ENCODE data around the gene DOC2B.

DNA sequence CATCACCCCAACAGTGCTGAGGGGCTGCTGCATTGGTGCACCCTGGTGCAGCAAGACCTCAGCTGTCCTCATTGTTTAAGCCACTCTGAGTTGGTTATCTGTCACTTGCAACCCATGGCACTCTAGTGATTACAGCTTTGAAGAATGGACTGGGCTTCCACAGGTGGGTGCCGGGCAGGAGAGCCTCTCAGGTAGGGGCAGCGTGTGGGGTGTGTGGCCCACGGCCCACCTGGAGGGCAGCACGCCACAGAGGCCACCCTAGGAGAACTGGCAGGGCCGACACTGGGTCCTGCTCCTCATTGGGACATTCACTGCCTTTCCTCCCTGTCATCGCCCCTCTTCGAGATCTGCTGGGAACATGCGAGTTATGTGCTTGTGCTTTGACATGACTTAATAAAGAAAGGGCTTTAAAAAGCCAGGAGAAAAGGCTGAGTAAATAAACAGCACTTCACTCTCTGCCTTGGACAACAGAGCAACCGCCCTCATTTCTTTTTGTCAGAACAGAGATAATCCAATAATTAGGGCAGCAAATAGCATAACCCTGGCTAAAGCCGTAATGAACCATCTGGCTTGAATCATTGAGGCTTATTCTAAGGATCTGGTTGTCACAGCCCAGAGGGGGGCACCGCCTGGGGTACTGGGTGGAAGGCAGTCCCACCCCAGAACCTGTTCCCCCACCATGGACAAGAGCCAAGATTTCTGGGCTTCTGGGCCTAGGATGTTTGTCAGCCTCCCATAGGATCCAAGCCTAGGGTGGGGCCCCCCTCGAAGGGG is 3.0 kb downstream of the DOC2B start:
- TF ChIP-seq IRF2 (CRISPR knock-in tag; IDR thresholded peaks at IDR 0.05) = no peak
- TF ChIP-seq BHLHE40 (IDR thresholded peaks at IDR 0.05; ENCODE audit: low read length) = no peak
- no peak for TF ChIP-seq NFE2L2 (IDR thresholded peaks at IDR 0.05; ENCODE audit: low read length)
- TF ChIP-seq, protein P1, sequence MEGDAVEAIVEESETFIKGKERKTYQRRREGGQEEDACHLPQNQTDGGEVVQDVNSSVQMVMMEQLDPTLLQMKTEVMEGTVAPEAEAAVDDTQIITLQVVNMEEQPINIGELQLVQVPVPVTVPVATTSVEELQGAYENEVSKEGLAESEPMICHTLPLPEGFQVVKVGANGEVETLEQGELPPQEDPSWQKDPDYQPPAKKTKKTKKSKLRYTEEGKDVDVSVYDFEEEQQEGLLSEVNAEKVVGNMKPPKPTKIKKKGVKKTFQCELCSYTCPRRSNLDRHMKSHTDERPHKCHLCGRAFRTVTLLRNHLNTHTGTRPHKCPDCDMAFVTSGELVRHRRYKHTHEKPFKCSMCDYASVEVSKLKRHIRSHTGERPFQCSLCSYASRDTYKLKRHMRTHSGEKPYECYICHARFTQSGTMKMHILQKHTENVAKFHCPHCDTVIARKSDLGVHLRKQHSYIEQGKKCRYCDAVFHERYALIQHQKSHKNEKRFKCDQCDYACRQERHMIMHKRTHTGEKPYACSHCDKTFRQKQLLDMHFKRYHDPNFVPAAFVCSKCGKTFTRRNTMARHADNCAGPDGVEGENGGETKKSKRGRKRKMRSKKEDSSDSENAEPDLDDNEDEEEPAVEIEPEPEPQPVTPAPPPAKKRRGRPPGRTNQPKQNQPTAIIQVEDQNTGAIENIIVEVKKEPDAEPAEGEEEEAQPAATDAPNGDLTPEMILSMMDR (CRISPR knock-in tag; IDR thresholded peaks at IDR 0.05) = no peak
- no peak for TF ChIP-seq EZH2 (conservative IDR thresholded peaks at IDR 0.05; ENCODE audit: low read depth, low read length)
- TF ChIP-seq ZFP37 (CRISPR knock-in tag; IDR thresholded peaks at IDR 0.05; ENCODE audit: borderline replicate concordance) = no peak
- TF ChIP-seq ZNF12 (CRISPR knock-in tag; IDR thresholded peaks at IDR 0.05) = no peak
- TF ChIP-seq, protein P2, sequence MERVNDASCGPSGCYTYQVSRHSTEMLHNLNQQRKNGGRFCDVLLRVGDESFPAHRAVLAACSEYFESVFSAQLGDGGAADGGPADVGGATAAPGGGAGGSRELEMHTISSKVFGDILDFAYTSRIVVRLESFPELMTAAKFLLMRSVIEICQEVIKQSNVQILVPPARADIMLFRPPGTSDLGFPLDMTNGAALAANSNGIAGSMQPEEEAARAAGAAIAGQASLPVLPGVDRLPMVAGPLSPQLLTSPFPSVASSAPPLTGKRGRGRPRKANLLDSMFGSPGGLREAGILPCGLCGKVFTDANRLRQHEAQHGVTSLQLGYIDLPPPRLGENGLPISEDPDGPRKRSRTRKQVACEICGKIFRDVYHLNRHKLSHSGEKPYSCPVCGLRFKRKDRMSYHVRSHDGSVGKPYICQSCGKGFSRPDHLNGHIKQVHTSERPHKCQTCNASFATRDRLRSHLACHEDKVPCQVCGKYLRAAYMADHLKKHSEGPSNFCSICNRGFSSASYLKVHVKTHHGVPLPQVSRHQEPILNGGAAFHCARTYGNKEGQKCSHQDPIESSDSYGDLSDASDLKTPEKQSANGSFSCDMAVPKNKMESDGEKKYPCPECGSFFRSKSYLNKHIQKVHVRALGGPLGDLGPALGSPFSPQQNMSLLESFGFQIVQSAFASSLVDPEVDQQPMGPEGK (CRISPR knock-in tag; IDR thresholded peaks at IDR 0.05) = no peak
- TF ChIP-seq FOXP1 (IDR thresholded peaks at IDR 0.05) = no peak
- no peak for TF ChIP-seq FOXP1 (CRISPR knock-in tag; IDR thresholded peaks at IDR 0.05)
- TF ChIP-seq PTBP1 (IDR thresholded peaks at IDR 0.05; ENCODE audit: low read depth, low read length, poor library complexity, severe bottlenecking) = no peak
- TF ChIP-seq TRIM24 (CRISPR knock-in tag; IDR thresholded peaks at IDR 0.05) = no peak
- no peak for TF ChIP-seq ZSCAN20 (CRISPR knock-in tag; IDR thresholded peaks at IDR 0.05; ENCODE audit: borderline replicate concordance)
- TF ChIP-seq, protein P3, sequence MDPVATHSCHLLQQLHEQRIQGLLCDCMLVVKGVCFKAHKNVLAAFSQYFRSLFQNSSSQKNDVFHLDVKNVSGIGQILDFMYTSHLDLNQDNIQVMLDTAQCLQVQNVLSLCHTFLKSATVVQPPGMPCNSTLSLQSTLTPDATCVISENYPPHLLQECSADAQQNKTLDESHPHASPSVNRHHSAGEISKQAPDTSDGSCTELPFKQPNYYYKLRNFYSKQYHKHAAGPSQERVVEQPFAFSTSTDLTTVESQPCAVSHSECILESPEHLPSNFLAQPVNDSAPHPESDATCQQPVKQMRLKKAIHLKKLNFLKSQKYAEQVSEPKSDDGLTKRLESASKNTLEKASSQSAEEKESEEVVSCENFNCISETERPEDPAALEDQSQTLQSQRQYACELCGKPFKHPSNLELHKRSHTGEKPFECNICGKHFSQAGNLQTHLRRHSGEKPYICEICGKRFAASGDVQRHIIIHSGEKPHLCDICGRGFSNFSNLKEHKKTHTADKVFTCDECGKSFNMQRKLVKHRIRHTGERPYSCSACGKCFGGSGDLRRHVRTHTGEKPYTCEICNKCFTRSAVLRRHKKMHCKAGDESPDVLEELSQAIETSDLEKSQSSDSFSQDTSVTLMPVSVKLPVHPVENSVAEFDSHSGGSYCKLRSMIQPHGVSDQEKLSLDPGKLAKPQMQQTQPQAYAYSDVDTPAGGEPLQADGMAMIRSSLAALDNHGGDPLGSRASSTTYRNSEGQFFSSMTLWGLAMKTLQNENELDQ (CRISPR knock-in tag; IDR thresholded peaks at IDR 0.05; ENCODE audit: borderline replicate concordance) = no peak

All from HepG2 (cell line).